HL-60 (cell line): Measurements from ENCODE around the gene PDE2A.

Source experiments
- CTCF ChIP-seq: IDR thresholded peaks from one replicate; pipeline ENCODE4 v1.5.1; 2011; ENCODE audit warnings: low read length, control low read depth, inconsistent platforms; ENCODE audit not compliant: insufficient read depth
- GABPA ChIP-seq: IDR thresholded peaks from 2 replicates; pipeline ENCODE4 v1.6.1; 2012; ENCODE audit warnings: low read depth
- POLR2AphosphoS5 ChIP-seq: IDR thresholded peaks from 2 replicates; pipeline ENCODE4 v1.6.1; 2012; ENCODE audit warnings: low read depth
- REST ChIP-seq: IDR thresholded peaks from 2 replicates; pipeline ENCODE4 v1.6.1; 2012; ENCODE audit warnings: low read depth; ENCODE audit not compliant: insufficient replicate concordance
- SPI1 ChIP-seq: IDR thresholded peaks from 2 replicates; pipeline ENCODE4 v1.6.1; 2012; ENCODE audit warnings: low read depth, mild to moderate bottlenecking, borderline replicate concordance

- TF ChIP-seq CTCF: no peak
- no peak for TF ChIP-seq POLR2AphosphoS5
- no peak for TF ChIP-seq GABPA
- TF ChIP-seq REST: no peak
- no peak for TF ChIP-seq SPI1
Observed at GRCh38 chr11:72661486-72661885, 12.7 kb downstream of the PDE2A start.
